Endothelial cell of umbilical vein (primary cell): ENCODE data around the gene PLCB4. TPM values are rescaled to one million over a fixed set of nuclear protein-coding genes. Genes with fewer than 3 reads are reported as not detected.

Experiments
- BruUV-seq: library from RNA; stranded (reverse); fragments of 400-500 nt; replicated peaks from 2 replicates; lab custom pipeline; 2021; lab: Mats Ljungman, UMichigan
- CTCF ChIA-PET: fragments of 300-600, 350-600 bp; sonication (Branson Sonifier 250); formaldehyde crosslinking; loops from one replicate; lab custom pipeline; 2021; ENCODE audit warnings: antibody characterized with exemption, inconsistent platforms; lab: Charles Lee
- POLR2A ChIA-PET: fragments of 300-600, 350-600 bp; sonication (Branson Sonifier 250); formaldehyde crosslinking; loops from one replicate; lab custom pipeline; 2021; ENCODE audit warnings: antibody characterized with exemption, inconsistent platforms; lab: Charles Lee
- DNase-seq: peaks from one replicate; pipeline ENCODE4 v3.0.0-alpha.2; 2011; ENCODE audit warnings: low read depth, low spot score
- FAIRE-seq: peaks from 2 replicates; lab custom pipeline; 2011; peaks lifted over from hg19 to GRCh38; lab: Jason Lieb, UNC
- H2AFZ ChIP-seq: 2 replicates; pipeline ENCODE4 v1.6.0; 2012; ENCODE audit warnings: low read depth, low read length, control low read depth, inconsistent platforms
- H3K27ac ChIP-seq: 2 replicates; pipeline ENCODE4 v1.5.1; 2011; ENCODE audit warnings: low read depth, mild to moderate bottlenecking, control low read depth, low read length, moderate library complexity; ENCODE audit not compliant: insufficient read depth
- H3K27me3 ChIP-seq, 2 experiments: 2 replicates each; pipeline versions ENCODE4 v1.6.0 to v1.6.1; 2011; ENCODE audit warnings: low read length in 2 of 2, mixed read lengths in 1 of 2; ENCODE audit not compliant: control insufficient read depth in 2 of 2, insufficient read depth in 2 of 2
- H3K36me3 ChIP-seq, 2 experiments: 2 replicates in 1 of 2; 3 replicates in 1 of 2; pipeline ENCODE4 v1.5.1; 2011; ENCODE audit warnings: low read length in 2 of 2, mild to moderate bottlenecking in 1 of 2, moderate library complexity in 1 of 2; ENCODE audit not compliant: control insufficient read depth in 2 of 2, insufficient read depth in 2 of 2; ENCODE audit errors: extremely low read depth in 1 of 2
- H3K4me1 ChIP-seq: 3 replicates; pipeline ENCODE4 v1.5.1; 2011; ENCODE audit warnings: mild to moderate bottlenecking, low read length; ENCODE audit not compliant: control insufficient read depth, insufficient read depth; ENCODE audit errors: extremely low read depth
- H3K4me2 ChIP-seq: 2 replicates; pipeline ENCODE4 v1.6.1; 2011; ENCODE audit warnings: low read length, control low read depth, mixed read lengths; ENCODE audit not compliant: insufficient read depth
- H3K4me3 ChIP-seq, 3 experiments: fragments of 200-600 bp in 1 of 3; sonication (generic), shearing (Covaris generic) in 1 of 3; replicated peaks in 1 of 3; 2 replicates each; pipeline ENCODE4 v1.5.1; 2011 to 2016; ENCODE audit warnings: control low read depth in 3 of 3, low read length in 3 of 3, mild to moderate bottlenecking in 2 of 3, inconsistent platforms in 1 of 3, low read depth in 1 of 3, moderate library complexity in 1 of 3; ENCODE audit not compliant: insufficient read depth in 1 of 3
- H3K79me2 ChIP-seq: 2 replicates; pipeline ENCODE4 v1.6.0; 2012; ENCODE audit warnings: low read length, inconsistent platforms; ENCODE audit not compliant: control insufficient read depth, insufficient read depth
- H3K9ac ChIP-seq: replicated peaks from 2 replicates; pipeline ENCODE3; 2011; ENCODE audit warnings: low read length, control low read depth; ENCODE audit not compliant: insufficient read depth; ENCODE audit errors: extremely low read depth
- H3K9me1 ChIP-seq: replicated peaks from 3 replicates; pipeline ENCODE4 v1.6.0; 2011; ENCODE audit warnings: mild to moderate bottlenecking, low read length; ENCODE audit not compliant: control insufficient read depth, insufficient read depth; ENCODE audit errors: extremely low read depth
- H3K9me3 ChIP-seq: replicated peaks from 2 replicates; pipeline ENCODE4 v1.5.1; 2012; ENCODE audit warnings: low read length, inconsistent platforms; ENCODE audit not compliant: control insufficient read depth, insufficient read depth
- H4K20me1 ChIP-seq: replicated peaks from 2 replicates; pipeline ENCODE3; 2011; ENCODE audit warnings: mild to moderate bottlenecking, low read length; ENCODE audit not compliant: control insufficient read depth, insufficient read depth; ENCODE audit errors: extremely low read depth
- CTCF ChIP-seq, 2 donors: IDR thresholded peaks; 1 replicate in 1 of 2; 2 replicates in 1 of 2; pipeline ENCODE4 v1.5.1; 2011; ENCODE audit warnings: low read length in 2 of 2, mild to moderate bottlenecking in 2 of 2, moderate library complexity in 2 of 2, control low read depth in 1 of 2, inconsistent platforms in 1 of 2, low read depth in 1 of 2; ENCODE audit not compliant: insufficient read depth in 1 of 2; ENCODE audit errors: extremely low read depth in 1 of 2
- EZH2 ChIP-seq: IDR thresholded peaks from 2 replicates; pipeline ENCODE4 v1.6.1; 2012; ENCODE audit warnings: borderline replicate concordance, low read depth, mild to moderate bottlenecking, moderate library complexity, low read length, inconsistent platforms; ENCODE audit not compliant: severe bottlenecking
- FOS ChIP-seq: IDR thresholded peaks from 2 replicates; pipeline ENCODE4 v1.6.1; 2011; ENCODE audit warnings: mild to moderate bottlenecking, low read length, moderate library complexity, borderline replicate concordance; ENCODE audit not compliant: insufficient read depth
- GATA2 ChIP-seq: IDR thresholded peaks from 2 replicates; pipeline ENCODE4 v1.7.0; 2011; ENCODE audit warnings: low read depth, mild to moderate bottlenecking, moderate library complexity, mixed read lengths, low read length; ENCODE audit not compliant: insufficient read length, insufficient read depth
- JUN ChIP-seq: IDR thresholded peaks from 2 replicates; pipeline ENCODE4 v1.6.1; 2011; ENCODE audit warnings: borderline replicate concordance, low read depth; ENCODE audit not compliant: insufficient read length, insufficient read depth
- MAX ChIP-seq: IDR thresholded peaks from 2 replicates; pipeline ENCODE4 v1.6.1; 2011; ENCODE audit not compliant: insufficient read depth, insufficient read length
- MYC ChIP-seq: IDR thresholded peaks from one replicate; pipeline ENCODE4 v1.6.1; 2011; ENCODE audit warnings: mild to moderate bottlenecking, low read depth, low read length
- POLR2A ChIP-seq: IDR thresholded peaks from 2 replicates; pipeline ENCODE4 v1.6.1; 2012; ENCODE audit warnings: low read depth, mild to moderate bottlenecking, control low read depth, low read length
- POLR2AphosphoS5 ChIP-seq: IDR thresholded peaks from 2 replicates; pipeline ENCODE4 v1.6.1; 2012; ENCODE audit warnings: low read depth, mild to moderate bottlenecking, control low read depth, low read length, moderate library complexity; ENCODE audit not compliant: insufficient read depth
- dilution Hi-C: fragments of 300-500 bp; cut with MboI; formaldehyde crosslinking; loops from one replicate; pipeline ENCODE4 v1.15.0; 2019; ENCODE audit warnings: low sequenced_read_pairs; ENCODE audit not compliant: extremely low pct_ligation_motif_present
- intact Hi-C: fragments of 100-400 bp; cut with micrococcal nuclease; formaldehyde crosslinking; loops from one replicate; pipeline ENCODE4 v1.10.0; 2022
- polyA plus RNA-seq, 4 experiments: library from polyadenylated mRNA; depleted of rRNA in 3 of 4; stranded (reverse) in 3 of 4; unstranded in 1 of 4; fragments of >200 nt; gene quantifications; 2 replicates each; pipeline versions ENCODE4 v1.2.1 to v1.2.3, GENCODE V29; 2011 to 2012; ENCODE audit warnings: missing spikeins in 1 of 4
- total RNA-seq: library from RNA; stranded (reverse); gene quantifications from 2 replicates; pipeline ENCODE4 v1.2.3, GENCODE V29; 2021

Gene PLCB4
- total and polyA plus RNA-seq, 2 donors (not counting 3 experiments of a cell fraction or from before 2014, with no cell fraction given), result 0.37 to 1.7 TPM

GRCh38 chr20:9092113-9092512 lies 23.2 kb downstream of the PLCB4 start:
- H2AFZ ChIP-seq, result no peak overlapping the region
- ChIA-PET POLR2A (no interaction called here), CTCF (interaction anchor here (1.7 to 2.1 kb wide), 2 partner anchors 8 to 238 kb away, joined by 5 to 9 read pairs; no protein-coding TSS in a partner anchor)
- H4K20me1 ChIP-seq, result no peaks in the 10 kb centered on the region
- dilution Hi-C loops (no loop called here), intact Hi-C loops (no loop called here)
- no peak overlapping the region for H3K4me2 ChIP-seq
- BruUV-seq, result no TSS peak
- H3K4me3 ChIP-seq, result no peak overlapping the region
- no peaks in the 10 kb centered on the region for H3K27me3 ChIP-seq
- H3K36me3 ChIP-seq, result no peaks in the 10 kb centered on the region
- DNase-seq (no peak), FAIRE-seq (no peak)
- H3K9ac ChIP-seq, result no peak overlapping the region
- peaks cover 5% of the 10 kb centered on the region for H3K4me1 ChIP-seq
- H3K27ac ChIP-seq, result no peak overlapping the region
- no peaks in the 10 kb centered on the region for H3K79me2 ChIP-seq
- peaks cover 2% of the 10 kb centered on the region for H3K9me1 ChIP-seq
- no peak for TF ChIP-seq JUN
- no peaks in the 10 kb centered on the region for H3K9me3 ChIP-seq

DNA sequence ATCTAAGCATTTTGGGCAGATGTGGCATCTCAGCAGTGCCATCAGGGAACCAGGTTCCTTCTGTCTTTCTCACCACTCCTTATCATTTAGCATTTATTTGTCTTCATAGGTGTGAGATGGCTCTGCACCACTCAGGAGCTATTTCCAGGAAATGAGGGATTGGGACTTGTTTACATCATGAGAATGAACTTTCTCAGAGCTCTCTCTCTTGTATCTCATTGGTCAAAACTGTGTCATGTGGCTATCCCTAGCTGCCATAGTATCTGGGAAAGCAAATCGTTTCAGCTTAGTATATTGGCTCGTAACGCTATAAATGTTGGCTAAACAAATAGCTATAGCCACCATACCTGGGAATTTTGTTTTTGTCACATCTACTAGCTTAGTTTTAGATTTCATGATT lies 23.8 kb downstream of the PLCB4 start:
- Histone ChIP-seq H3K4me2 (no peak overlapping the region), H3K27ac (no peak overlapping the region), H3K4me3 (no peak overlapping the region), H3K9me1 (peaks cover 2% of the 10 kb centered on the region), H3K27me3 (no peaks in the 10 kb centered on the region), H3K79me2 (no peaks in the 10 kb centered on the region), H3K9me3 (no peaks in the 10 kb centered on the region), H3K4me1 (peaks cover 5% of the 10 kb centered on the region), H4K20me1 (no peaks in the 10 kb centered on the region), H3K9ac (no peak overlapping the region), H3K36me3 (no peaks in the 10 kb centered on the region), H2AFZ (no peak overlapping the region)
- dilution Hi-C loops (no loop called here), intact Hi-C loops (no loop called here)
- DNase-seq, result no peak
- BruUV-seq, result no TSS peak
- no peak for FAIRE-seq
- ChIA-PET CTCF (interaction anchor here (0.9 to 2.1 kb wide), 3 partner anchors 9 to 302 kb away, joined by 3 to 9 read pairs (median 5); no protein-coding TSS in a partner anchor), POLR2A (no interaction called here)
- TF ChIP-seq MYC (no peak), FOS (no peak), GATA2 (no peak), CTCF (IDR thresholded peaks at IDR 0.05; ENCODE audit: extremely low read depth in 1 of 2, insufficient read depth in 1 of 2, low read depth in 1 of 2, low read length in 2 of 2) (no peak), POLR2AphosphoS5 (no peak), POLR2A (no peak), EZH2 (no peak), JUN (no peak), MAX (no peak)
